Measurements from ENCODE around the gene RERG.
"Not testable (repeated sequence)": the region's sequence is repeated elsewhere in the genome, so short reads cannot be mapped to it uniquely, and the experiment has no call there.

RERG gene

GRCh38 chr12:15116086-15116485 is 105.1 kb downstream of the RERG start:
- Histone ChIP-seq H3K4me1 (ENCODE audit: control extremely low read depth in 1 of 4, control insufficient read depth in 4 of 4, insufficient read depth in 4 of 4, low read length in 3 of 4) (no peaks in the 10 kb centered on the region), H3K36me3 (ENCODE audit: control insufficient read depth in 4 of 4, insufficient read depth in 4 of 4, low read length in 3 of 4) (no peaks in the 10 kb centered on the region), H3K4me3 (ENCODE audit: control insufficient read depth in 1 of 7, extremely low read depth in 1 of 7, insufficient read depth in 4 of 7, low read depth in 2 of 7, low read length in 6 of 7) (no peak overlapping the region), H3K27ac (ENCODE audit: insufficient read depth in 1 of 2, low read depth in 1 of 2, low read length in 2 of 2, poor library complexity in 1 of 2, severe bottlenecking in 2 of 2) (no peak overlapping the region), H3K9me3 (ENCODE audit: control extremely low read depth in 1 of 5, control insufficient read depth in 4 of 5, insufficient read depth in 2 of 5, low read depth in 1 of 5, low read length in 4 of 5) (no peaks in the 10 kb centered on the region), H3K27me3 (replicated peaks in 2 of 5; ENCODE audit: control insufficient read depth in 4 of 5, insufficient read depth in 5 of 5, low read length in 4 of 5) (peaks cover 0 to 4% (median 0%) of the 10 kb centered on the region in 5 experiments)
- CTCF ChIA-PET: no interaction called here
- POLR2A ChIA-PET: no interaction called here
- 89% methylated on average over 3 of the region's 4 CpGs for WGBS (ENCODE audit: insufficient coverage)
- DNase-seq: no peak

GRCh38 chr12:15115434-15115833 is 105.8 kb downstream of the RERG start:
- DNase-seq: no peak
- Histone ChIP-seq H3K4me3 (ENCODE audit: control insufficient read depth in 1 of 7, extremely low read depth in 1 of 7, insufficient read depth in 4 of 7, low read depth in 2 of 7, low read length in 6 of 7) (no peak overlapping the region), H3K4me1 (ENCODE audit: control extremely low read depth in 1 of 4, control insufficient read depth in 4 of 4, insufficient read depth in 4 of 4, low read length in 3 of 4) (no peaks in the 10 kb centered on the region), H3K36me3 (ENCODE audit: control insufficient read depth in 4 of 4, insufficient read depth in 4 of 4, low read length in 3 of 4) (no peaks in the 10 kb centered on the region), H3K9me3 (ENCODE audit: control extremely low read depth in 1 of 5, control insufficient read depth in 4 of 5, insufficient read depth in 2 of 5, low read depth in 1 of 5, low read length in 4 of 5) (no peaks in the 10 kb centered on the region), H3K27ac (ENCODE audit: insufficient read depth in 1 of 2, low read depth in 1 of 2, low read length in 2 of 2, poor library complexity in 1 of 2, severe bottlenecking in 2 of 2) (no peak overlapping the region), H3K27me3 (replicated peaks in 2 of 5; ENCODE audit: control insufficient read depth in 4 of 5, insufficient read depth in 5 of 5, low read length in 4 of 5) (peaks cover 0 to 4% (median 0%) of the 10 kb centered on the region in 5 experiments)
- WGBS (ENCODE audit: insufficient coverage): 100% methylated on average over 1 of the region's 3 CpGs
- ChIA-PET CTCF (no interaction called here), POLR2A (no interaction called here)

- WGBS (ENCODE audit: insufficient coverage): 97% methylated on average over 4 of the region's 4 CpGs
- ChIA-PET POLR2A (no interaction called here), CTCF (no interaction called here)
- Histone ChIP-seq H3K27me3 (replicated peaks in 2 of 5; ENCODE audit: control insufficient read depth in 4 of 5, insufficient read depth in 5 of 5, low read length in 4 of 5) (peaks cover 0 to 4% (median 0%) of the 10 kb centered on the region in 5 experiments), H3K27ac (ENCODE audit: insufficient read depth in 1 of 2, low read depth in 1 of 2, low read length in 2 of 2, poor library complexity in 1 of 2, severe bottlenecking in 2 of 2) (no peak overlapping the region), H3K4me1 (ENCODE audit: control extremely low read depth in 1 of 4, control insufficient read depth in 4 of 4, insufficient read depth in 4 of 4, low read length in 3 of 4) (no peaks in the 10 kb centered on the region), H3K4me3 (ENCODE audit: control insufficient read depth in 1 of 7, extremely low read depth in 1 of 7, insufficient read depth in 4 of 7, low read depth in 2 of 7, low read length in 6 of 7) (no peak overlapping the region), H3K9me3 (ENCODE audit: control extremely low read depth in 1 of 5, control insufficient read depth in 4 of 5, insufficient read depth in 2 of 5, low read depth in 1 of 5, low read length in 4 of 5) (no peaks in the 10 kb centered on the region), H3K36me3 (ENCODE audit: control insufficient read depth in 4 of 4, insufficient read depth in 4 of 4, low read length in 3 of 4) (no peaks in the 10 kb centered on the region)
- DNase-seq: no peak
These were observed 106.7 kb downstream of the RERG start for GRCh38 chr12:15114501-15114900.

- POLR2A ChIA-PET: no interaction called here
- no CpG with 5 or more reads among the region's 1 CpG for WGBS (ENCODE audit: insufficient coverage)
- CTCF ChIA-PET: interaction anchor here (1.1 kb wide), 1 partner anchor 126 kb away, joined by 3 read pairs; no protein-coding TSS in a partner anchor
These were observed 128.4 kb downstream of the RERG start for GRCh38 chr12:15092826-15093225.

GRCh38 chr12:15090441-15090840 is 130.8 kb downstream of the RERG start:
- Histone ChIP-seq H3K27me3 (replicated peaks in 2 of 5; ENCODE audit: control insufficient read depth in 4 of 5, insufficient read depth in 5 of 5, low read length in 4 of 5) (peaks cover 0 to 3% (median 0%) of the 10 kb centered on the region in 5 experiments), H3K4me3 (ENCODE audit: control insufficient read depth in 1 of 7, extremely low read depth in 1 of 7, insufficient read depth in 4 of 7, low read depth in 2 of 7, low read length in 6 of 7) (no peak overlapping the region), H3K27ac (ENCODE audit: insufficient read depth in 1 of 2, low read depth in 1 of 2, low read length in 2 of 2, poor library complexity in 1 of 2, severe bottlenecking in 2 of 2) (no peak overlapping the region), H3K9me3 (ENCODE audit: control extremely low read depth in 1 of 5, control insufficient read depth in 4 of 5, insufficient read depth in 2 of 5, low read depth in 1 of 5, low read length in 4 of 5) (no peaks in the 10 kb centered on the region), H3K36me3 (ENCODE audit: control insufficient read depth in 4 of 4, insufficient read depth in 4 of 4, low read length in 3 of 4) (no peaks in the 10 kb centered on the region), H3K4me1 (ENCODE audit: control extremely low read depth in 1 of 4, control insufficient read depth in 4 of 4, insufficient read depth in 4 of 4, low read length in 3 of 4) (no peaks in the 10 kb centered on the region)
- ChIA-PET CTCF (no interaction called here), POLR2A (no interaction called here)
- WGBS (ENCODE audit: insufficient coverage): 94% methylated on average over 2 of the region's 2 CpGs
- DNase-seq: no peak

More at GRCh38 chr12:15092826-15093225, 128.4 kb downstream of the RERG start:
- peak in 1 of 3 donors; percentile 39 for DNase-seq
- Histone ChIP-seq H3K36me3 (ENCODE audit: control insufficient read depth in 4 of 4, insufficient read depth in 4 of 4, low read length in 3 of 4) (no peaks in the 10 kb centered on the region), H3K4me3 (ENCODE audit: control insufficient read depth in 1 of 7, extremely low read depth in 1 of 7, insufficient read depth in 4 of 7, low read depth in 2 of 7, low read length in 6 of 7) (no peak overlapping the region), H3K27me3 (replicated peaks in 2 of 5; ENCODE audit: control insufficient read depth in 4 of 5, insufficient read depth in 5 of 5, low read length in 4 of 5) (peaks cover 0 to 3% (median 0%) of the 10 kb centered on the region in 5 experiments), H3K9me3 (ENCODE audit: control extremely low read depth in 1 of 5, control insufficient read depth in 4 of 5, insufficient read depth in 2 of 5, low read depth in 1 of 5, low read length in 4 of 5) (peaks cover 0 to 2% (median 0%) of the 10 kb centered on the region in 5 experiments), H3K27ac (ENCODE audit: insufficient read depth in 1 of 2, low read depth in 1 of 2, low read length in 2 of 2, poor library complexity in 1 of 2, severe bottlenecking in 2 of 2) (no peak overlapping the region), H3K4me1 (ENCODE audit: control extremely low read depth in 1 of 4, control insufficient read depth in 4 of 4, insufficient read depth in 4 of 4, low read length in 3 of 4) (no peaks in the 10 kb centered on the region)

GRCh38 chr12:15088105-15088504 is 133.1 kb downstream of the RERG start:
- no peak overlapping the region for H3K27ac ChIP-seq (ENCODE audit: insufficient read depth in 1 of 2, low read depth in 1 of 2, low read length in 2 of 2, poor library complexity in 1 of 2, severe bottlenecking in 2 of 2)

GRCh38 chr12:15077751-15078150 is 143.5 kb downstream of the RERG start:
- H3K4me1 ChIP-seq (ENCODE audit: control extremely low read depth in 1 of 4, control insufficient read depth in 4 of 4, insufficient read depth in 4 of 4, low read length in 3 of 4); H3K4me3 ChIP-seq (ENCODE audit: control insufficient read depth in 1 of 7, extremely low read depth in 1 of 7, insufficient read depth in 4 of 7, low read depth in 2 of 7, low read length in 6 of 7); H3K27ac ChIP-seq (ENCODE audit: insufficient read depth in 1 of 2, low read depth in 1 of 2, low read length in 2 of 2, poor library complexity in 1 of 2, severe bottlenecking in 2 of 2); H3K9me3 ChIP-seq (ENCODE audit: control extremely low read depth in 1 of 5, control insufficient read depth in 4 of 5, insufficient read depth in 2 of 5, low read depth in 1 of 5, low read length in 4 of 5); H3K36me3 ChIP-seq (ENCODE audit: control insufficient read depth in 4 of 4, insufficient read depth in 4 of 4, low read length in 3 of 4); CTCF ChIA-PET; H3K27me3 ChIP-seq (replicated peaks in 2 of 5; ENCODE audit: control insufficient read depth in 4 of 5, insufficient read depth in 5 of 5, low read length in 4 of 5); DNase-seq; POLR2A ChIA-PET: not testable (repeated sequence)
- WGBS (ENCODE audit: insufficient coverage): no CpG with 5 or more reads among the region's 2 CpGs

More at GRCh38 chr12:15088105-15088504, 133.1 kb downstream of the RERG start:
- H3K36me3 ChIP-seq (ENCODE audit: control insufficient read depth in 4 of 4, insufficient read depth in 4 of 4, low read length in 3 of 4): no peaks in the 10 kb centered on the region
- no peaks in the 10 kb centered on the region for H3K4me1 ChIP-seq (ENCODE audit: control extremely low read depth in 1 of 4, control insufficient read depth in 4 of 4, insufficient read depth in 4 of 4, low read length in 3 of 4)
- H3K27me3 ChIP-seq (replicated peaks in 2 of 5; ENCODE audit: control insufficient read depth in 4 of 5, insufficient read depth in 5 of 5, low read length in 4 of 5): peaks cover 0 to 3% (median 0%) of the 10 kb centered on the region in 5 experiments
- peak in 1 of 3 donors; percentile 4 for DNase-seq
- ChIA-PET CTCF (no interaction called here), POLR2A (no interaction called here)
- no peaks in the 10 kb centered on the region for H3K9me3 ChIP-seq (ENCODE audit: control extremely low read depth in 1 of 5, control insufficient read depth in 4 of 5, insufficient read depth in 2 of 5, low read depth in 1 of 5, low read length in 4 of 5)
- H3K4me3 ChIP-seq (ENCODE audit: control insufficient read depth in 1 of 7, extremely low read depth in 1 of 7, insufficient read depth in 4 of 7, low read depth in 2 of 7, low read length in 6 of 7): no peak overlapping the region
- 89% methylated on average over 1 of the region's 1 CpG for WGBS (ENCODE audit: insufficient coverage)

Data from common myeloid progenitor, CD34-positive (primary cell).